SIG-M5 treated with dmso at 0.1 percent for 504 hours (cell line): ENCODE results near the gene KLHDC3.

Experiments used
- DNase-seq: peaks from one replicate; lab custom pipeline; 2025; ENCODE audit not compliant: unreplicated experiment; lab: John Stamatoyannopoulos, UW

Gene KLHDC3, protein sequence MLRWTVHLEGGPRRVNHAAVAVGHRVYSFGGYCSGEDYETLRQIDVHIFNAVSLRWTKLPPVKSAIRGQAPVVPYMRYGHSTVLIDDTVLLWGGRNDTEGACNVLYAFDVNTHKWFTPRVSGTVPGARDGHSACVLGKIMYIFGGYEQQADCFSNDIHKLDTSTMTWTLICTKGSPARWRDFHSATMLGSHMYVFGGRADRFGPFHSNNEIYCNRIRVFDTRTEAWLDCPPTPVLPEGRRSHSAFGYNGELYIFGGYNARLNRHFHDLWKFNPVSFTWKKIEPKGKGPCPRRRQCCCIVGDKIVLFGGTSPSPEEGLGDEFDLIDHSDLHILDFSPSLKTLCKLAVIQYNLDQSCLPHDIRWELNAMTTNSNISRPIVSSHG

DNA sequence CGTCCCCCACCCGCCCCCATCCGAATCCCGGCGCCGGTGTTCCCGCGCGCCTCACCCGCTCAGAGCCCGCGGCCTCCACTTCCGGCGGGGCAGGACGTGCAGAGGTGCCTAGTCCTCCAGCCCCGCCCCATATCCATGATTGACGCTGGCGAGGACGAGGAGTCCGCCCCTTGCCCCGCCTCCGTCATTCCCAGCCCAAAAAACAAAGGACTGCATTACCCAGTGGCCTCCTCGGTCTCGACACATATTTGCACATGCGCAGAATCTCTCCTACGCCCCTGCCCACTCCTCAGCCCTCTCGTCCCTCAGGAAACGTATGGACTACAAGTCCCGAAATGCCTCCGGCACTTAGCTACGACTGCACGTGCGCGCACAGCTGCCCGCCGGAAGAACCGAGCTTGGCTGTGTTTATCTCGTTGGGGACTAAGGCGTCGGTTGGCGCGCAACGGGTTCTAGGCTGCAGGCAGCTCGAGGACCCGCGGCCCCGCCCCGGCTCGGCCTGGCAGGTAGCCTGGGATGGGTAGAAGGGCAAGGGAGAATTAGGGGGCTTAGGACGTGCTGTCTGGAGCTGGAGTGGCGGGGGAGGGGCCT lies at the start of gene KLHDC3, which contains the start of gene MEA1:
TSS of gene KLHDC3 (plus strand) at position 407 of the 591 bp plus-strand sequence. CDS start 2,944 bp downstream, outside the sequence.
TSS of gene MEA1 (minus strand) at position 104 of the 591 bp plus-strand sequence. CDS start 133 bp downstream, outside the sequence.
- peak; percentile 99 for DNase-seq

GRCh38 chr6:42966571-42966970 lies 47.5 kb upstream of the KLHDC3 start:
- no peak for DNase-seq

GRCh38 chr6:42967228-42967627 lies 46.8 kb upstream of the KLHDC3 start:
- no peak for DNase-seq

GRCh38 chr6:42968126-42968701 lies 45.8 kb upstream of the KLHDC3 start:
- no peak for DNase-seq

- no peak for DNase-seq
Observed at GRCh38 chr6:42968783-42969182, 45.3 kb upstream of the KLHDC3 start.

DNA sequence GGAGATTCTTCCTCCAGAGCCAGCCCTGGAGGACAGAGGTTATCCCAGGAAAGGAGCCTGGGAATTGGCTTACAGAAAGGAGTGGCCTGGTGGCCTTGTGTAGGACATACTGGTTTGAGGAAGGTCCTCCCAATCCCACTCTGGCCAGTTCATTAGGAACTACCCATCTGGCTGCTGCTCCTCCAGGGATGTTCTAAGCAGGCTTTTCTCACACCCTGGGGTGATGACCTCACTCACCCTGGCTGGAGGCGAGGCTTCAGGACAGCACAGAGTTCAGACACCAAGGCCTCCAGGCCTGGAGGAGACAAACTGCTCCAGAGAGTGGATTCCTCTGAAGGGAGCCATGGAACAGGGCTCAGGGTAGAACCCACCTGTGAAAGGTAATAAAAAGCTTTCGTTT lies 44.6 kb upstream of the KLHDC3 start:
- no peak for DNase-seq

DNA sequence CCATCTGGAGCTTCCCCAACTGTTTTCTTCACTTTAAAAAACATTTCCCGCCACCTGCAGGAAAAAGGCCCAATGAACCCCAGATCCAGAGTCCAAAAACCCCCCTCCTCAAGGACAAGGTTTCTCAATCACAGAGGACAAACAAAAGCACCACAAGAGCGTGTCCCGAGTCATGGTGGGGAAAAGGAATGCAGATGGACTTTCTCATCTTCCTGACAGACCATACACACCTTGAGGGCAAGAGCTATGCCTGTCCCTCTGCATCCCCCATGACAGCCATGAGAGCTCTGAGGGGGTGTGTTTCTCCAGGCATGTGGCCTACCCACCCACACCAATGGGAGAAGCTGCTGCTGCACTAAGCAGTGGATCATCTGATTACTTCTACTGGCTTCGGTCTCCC lies 44.1 kb upstream of the KLHDC3 start:
- DNase-seq: no peak

GRCh38 chr6:42970871-42971612 lies 43.0 kb upstream of the KLHDC3 start:
- no peak for DNase-seq

DNA sequence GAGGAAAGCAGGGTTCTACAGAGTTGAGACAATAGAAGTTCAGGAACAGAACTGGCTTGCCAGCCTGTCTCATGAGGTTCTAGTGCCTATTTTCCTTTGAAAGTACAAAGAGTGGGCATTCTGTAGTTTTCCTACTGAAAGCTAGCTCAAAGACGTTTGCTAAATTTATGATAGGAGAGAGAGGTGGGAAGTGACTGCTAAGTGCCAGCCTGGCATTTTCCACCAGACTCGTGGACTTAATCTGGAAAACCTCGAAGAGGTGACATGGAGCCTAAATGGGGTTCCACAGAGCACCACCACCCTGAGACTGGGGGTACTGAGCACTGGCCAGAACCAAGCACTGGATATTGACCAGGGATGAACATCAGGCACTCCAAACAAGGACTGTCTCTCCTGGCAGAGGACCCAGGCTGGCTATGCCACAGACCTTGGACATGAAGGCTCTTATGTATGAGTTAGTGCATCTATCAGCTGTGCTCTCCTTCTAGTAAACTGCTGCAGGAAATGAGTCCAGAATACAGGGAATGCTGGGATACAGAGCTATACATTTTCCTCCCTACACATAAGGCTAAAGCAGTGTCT lies 42.2 kb upstream of the KLHDC3 start:
- DNase-seq: no peak

DNA sequence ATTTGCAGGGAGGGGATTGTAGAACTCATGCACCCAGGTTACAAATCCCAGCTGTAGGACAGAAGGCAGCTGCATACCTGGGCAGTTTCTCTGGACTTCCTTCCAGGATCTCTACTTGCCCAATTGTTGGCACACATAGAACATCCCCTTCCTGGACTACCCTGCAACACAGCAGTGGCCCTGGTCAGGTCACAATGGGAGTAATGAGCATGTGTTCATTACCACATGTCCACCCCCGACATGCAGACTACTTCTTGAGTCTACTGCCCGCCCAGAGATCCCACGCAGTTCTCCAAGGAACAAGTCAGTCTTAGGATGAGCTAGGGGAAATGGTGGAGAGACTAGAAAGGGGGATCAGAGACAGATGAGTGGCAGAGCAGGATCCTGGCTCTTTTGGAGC lies 40.1 kb upstream of the KLHDC3 start:
- no peak for DNase-seq

- DNase-seq: no peak
Observed at GRCh38 chr6:42974919-42975505, 39.0 kb upstream of the KLHDC3 start.

GRCh38 chr6:42978487-42978838 lies 35.6 kb upstream of the KLHDC3 start:
- DNase-seq: no peak

- DNase-seq: peak; percentile 92
Observed at GRCh38 chr6:42978839-42979522, 35.1 kb upstream of the KLHDC3 start, which contains the start of gene PEX6. TSS of gene PEX6 (minus strand) at chr6:42979181. CDS start at chr6:42979150, 31 bp downstream.

GRCh38 chr6:42979523-42980177 lies 34.4 kb upstream of the KLHDC3 start:
- no peak for DNase-seq

GRCh38 chr6:42981836-42982235 lies 32.2 kb upstream of the KLHDC3 start:
- DNase-seq: no peak

DNA sequence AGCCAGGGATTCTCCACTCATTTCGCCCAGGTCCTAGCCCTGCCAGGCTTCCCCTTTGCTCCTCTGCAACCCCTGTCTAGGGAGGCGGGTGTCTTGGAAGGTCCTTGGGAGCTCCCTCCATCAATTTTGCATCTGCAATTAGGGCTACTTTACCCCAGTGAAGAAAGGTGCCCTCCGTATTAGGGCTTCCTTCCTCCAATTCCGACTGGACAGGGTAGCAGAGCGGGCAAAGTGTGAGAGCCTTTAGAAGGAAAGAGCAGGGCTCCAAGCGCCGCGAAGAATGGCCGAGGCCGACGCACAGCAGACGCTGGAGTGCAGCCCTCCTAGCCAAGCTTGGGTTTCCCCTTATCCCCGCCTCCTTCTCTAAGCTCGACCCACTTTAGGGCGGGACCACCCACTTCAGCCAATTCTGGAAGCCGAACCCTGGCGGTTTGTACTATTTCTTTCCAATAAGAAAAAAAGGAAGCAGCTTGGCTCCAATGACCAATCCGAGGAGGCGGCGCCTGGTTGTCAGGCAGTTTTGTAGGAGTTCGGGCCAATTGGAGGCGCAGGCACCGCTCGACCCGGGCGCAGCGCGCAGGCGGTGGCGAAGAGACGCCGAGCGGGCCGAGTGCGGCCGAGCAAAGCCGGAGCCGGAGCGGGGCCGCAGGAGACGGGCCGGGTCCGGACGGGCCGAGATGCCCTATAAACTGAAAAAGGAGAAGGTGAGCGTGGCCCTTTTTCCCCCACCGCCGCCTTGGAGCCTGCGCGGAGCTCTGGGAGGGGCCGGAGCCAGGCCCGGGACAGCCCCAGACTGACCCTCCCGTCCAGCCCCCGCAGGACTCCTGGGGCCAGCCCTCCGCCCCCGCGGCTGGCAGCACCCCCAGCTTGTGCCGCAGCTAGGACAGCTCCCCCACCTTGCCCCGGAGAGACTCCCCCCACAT lies 29.8 kb upstream of the KLHDC3 start, which contains the start of gene PPP2R5D:
TSS of gene PPP2R5D (plus strand) at position 570 of the 923 bp plus-strand sequence. CDS start at position 678, 108 bp downstream.
- DNase-seq: peak; percentile 98

GRCh38 chr6:42984924-42985475 lies 29.0 kb upstream of the KLHDC3 start:
- no peak for DNase-seq
